ENCODE measurements around the gene PSMD5.

The PSMD5 gene
- 58.5 to 60.5 reads per million in 2 experiments for total RNA-seq

DNA sequence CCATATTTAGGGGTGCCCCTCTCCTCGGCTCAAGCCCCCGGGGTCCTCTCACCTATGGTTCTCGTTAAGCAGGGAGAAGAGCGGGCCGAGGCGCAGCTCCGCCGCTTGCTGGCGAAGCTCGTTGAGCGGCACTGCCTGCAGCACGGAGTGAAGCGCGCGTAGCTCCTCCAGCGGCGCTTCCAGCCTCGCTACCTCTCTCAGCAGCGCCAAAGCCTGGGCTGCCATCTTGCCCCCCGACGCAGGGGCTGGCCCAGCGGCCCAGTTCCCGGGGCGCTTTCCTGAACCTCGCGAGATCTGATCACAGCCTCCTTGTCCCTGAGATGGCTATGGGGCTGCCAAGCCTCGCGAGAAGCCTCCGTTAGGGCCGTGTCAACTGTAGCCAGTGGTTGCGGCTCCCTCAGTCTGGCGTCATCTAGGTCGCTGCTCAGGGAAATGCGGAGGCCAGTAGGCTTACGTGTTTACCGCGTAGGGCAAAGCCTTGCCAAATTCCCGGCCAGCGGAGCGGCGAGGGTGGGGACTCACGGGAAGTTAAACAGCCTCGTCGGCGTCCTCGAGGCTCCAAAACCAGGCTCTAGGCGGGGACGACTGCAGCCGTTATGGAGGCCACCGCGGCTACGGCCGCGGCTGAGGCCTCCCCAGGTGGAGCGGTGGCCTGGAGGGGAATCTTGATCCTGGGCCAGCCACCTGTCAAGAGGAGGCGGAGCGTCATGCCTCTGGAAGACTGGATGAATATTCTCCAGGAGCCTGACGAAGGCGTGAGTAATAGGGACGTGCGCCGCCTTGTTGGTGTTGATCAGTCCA, at the start of gene PSMD5:
Gene PSMD5 (minus strand): TSS at position 238 of the 801 bp plus-strand sequence. CDS start 13 bp downstream, at position 225.
- DNase-seq (ENCODE audit: low read depth): peak; percentile 98

- no peak for DNase-seq (ENCODE audit: low read depth)
These were observed 49.4 kb upstream of the PSMD5 start for GRCh38 chr9:120891884-120892747.

DNA sequence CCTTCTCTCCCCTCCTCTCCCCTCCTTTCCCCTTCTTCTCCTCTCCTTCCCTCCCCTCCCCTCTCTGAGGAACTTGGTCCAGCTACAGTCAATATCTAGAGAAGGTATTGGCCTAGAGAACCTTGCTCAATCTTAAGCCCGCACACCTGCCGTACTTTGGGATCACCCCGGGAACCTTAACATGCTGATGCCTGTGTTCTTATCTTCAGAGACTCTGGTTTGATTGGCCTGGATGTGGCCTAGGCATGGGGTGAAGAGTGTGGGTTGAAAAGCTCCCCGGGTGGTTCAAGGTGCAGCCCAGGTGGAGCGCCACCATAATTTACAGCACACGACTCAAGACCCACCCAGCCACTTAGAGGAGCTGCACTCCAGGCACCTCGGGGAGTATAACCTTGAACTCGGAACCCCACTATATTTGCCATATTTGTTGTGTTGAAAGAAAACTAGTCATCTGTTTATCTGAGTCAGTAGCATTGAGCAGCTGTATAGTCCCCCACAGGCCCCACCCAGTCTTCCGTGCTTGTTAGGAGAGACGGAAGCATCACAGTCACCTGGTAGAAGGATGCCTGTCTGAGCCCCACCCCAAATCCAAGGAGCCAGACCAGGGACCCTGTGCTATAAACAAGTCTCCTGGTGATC, 48.6 kb upstream of the PSMD5 start:
- DNase-seq (ENCODE audit: low read depth): peak; percentile 54

GRCh38 chr9:120890320-120891244, 47.9 kb upstream of the PSMD5 start:
- no peak for DNase-seq (ENCODE audit: low read depth)

DNA sequence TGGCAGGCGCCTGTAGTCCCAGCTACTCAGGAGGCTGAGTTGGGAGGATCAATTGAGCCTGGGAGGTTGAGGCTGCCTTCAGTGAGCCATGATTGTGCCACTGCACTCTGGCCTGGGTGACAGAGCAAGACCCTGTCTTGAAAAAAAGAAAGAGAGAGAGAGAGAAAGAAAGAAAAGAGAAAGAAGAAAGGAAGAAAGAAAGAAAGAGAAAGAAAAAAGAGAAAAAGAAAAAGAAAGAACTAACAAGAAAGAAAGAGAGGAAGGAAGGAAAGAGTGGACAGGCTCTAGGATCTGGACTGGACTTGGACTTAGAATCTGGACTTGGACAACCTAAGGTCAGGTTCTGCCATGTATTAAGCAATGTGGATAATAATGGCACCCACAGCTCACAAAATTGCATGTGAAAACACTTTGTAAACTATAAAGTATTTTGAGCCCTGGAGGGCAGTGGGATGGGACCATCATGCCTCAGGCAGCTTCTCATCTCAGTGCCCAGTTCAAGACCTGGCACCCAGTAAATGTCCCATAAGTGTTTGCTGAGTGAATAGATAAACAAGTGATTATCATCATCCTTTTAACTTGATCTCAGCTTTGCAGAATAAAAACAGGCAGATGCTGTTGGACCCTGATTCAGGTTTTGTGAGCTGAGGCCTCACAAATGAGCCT, 47.0 kb upstream of the PSMD5 start:
- DNase-seq (ENCODE audit: low read depth): no peak

- no peak for DNase-seq (ENCODE audit: low read depth)
These were observed 45.9 kb upstream of the PSMD5 start for GRCh38 chr9:120888626-120889025.

DNA sequence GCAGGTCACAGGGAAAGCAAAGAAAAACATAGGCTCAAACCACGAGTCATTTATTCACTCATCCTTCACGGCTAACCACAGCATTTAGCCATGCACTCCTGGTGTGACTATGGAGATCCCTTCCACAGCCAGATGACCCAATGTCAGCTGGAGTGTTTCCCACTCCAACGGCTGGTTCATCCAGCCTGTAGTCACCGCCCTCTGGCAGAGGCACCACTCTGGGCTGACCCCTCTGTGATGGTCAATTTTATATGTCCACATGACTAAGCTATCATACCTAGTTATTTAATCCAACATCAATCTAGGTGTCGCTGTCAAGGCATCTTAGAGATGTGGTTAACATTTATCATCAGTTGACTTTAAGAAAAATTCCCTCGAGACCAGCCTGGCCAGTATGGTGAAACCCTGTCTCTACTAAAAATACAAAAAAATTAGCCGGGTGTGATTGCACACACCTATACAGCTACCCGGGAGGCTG, 43.8 kb upstream of the PSMD5 start:
- no peak for DNase-seq (ENCODE audit: low read depth)

DNA sequence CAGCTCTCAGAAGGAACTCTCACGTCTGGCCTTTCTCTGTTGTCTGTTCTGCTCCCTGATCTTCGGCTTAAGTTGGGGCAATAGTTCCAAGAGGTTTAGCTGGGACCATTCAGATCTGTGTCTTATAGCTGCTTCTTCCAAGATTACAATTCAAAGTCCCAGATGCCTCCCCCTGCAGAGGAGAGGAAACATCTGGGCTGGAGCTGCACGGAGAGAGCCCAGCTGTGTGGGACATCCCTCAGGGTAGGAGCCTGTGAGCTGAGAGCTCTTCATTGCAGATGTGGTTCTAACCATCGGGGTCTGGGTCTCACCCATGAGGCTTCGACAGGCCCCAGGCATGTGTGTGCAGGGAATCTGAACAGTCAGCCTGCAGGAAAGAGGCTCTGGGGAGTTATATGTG, 43.2 kb upstream of the PSMD5 start:
- no peak for DNase-seq (ENCODE audit: low read depth)

DNA sequence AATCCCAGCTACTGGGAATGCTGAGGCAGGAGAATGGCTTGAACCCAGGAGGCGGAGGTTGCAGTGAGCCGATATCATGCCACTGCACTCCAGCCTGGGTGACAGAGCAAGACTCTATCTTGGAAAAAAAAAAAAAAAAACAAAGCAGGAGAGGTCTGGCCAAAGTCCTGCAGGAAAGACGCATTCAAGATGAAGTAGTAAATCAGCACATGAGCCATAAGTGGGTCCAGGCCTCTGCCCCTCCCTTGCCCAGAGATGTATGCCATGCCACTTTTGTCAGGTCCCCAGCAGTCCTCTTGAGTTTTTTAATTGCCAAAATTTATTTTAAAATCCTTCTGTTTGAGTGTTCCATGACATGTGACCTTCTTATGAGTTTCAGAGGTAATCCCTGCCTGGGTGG, 42.7 kb upstream of the PSMD5 start:
- no peak for DNase-seq (ENCODE audit: low read depth)

DNA sequence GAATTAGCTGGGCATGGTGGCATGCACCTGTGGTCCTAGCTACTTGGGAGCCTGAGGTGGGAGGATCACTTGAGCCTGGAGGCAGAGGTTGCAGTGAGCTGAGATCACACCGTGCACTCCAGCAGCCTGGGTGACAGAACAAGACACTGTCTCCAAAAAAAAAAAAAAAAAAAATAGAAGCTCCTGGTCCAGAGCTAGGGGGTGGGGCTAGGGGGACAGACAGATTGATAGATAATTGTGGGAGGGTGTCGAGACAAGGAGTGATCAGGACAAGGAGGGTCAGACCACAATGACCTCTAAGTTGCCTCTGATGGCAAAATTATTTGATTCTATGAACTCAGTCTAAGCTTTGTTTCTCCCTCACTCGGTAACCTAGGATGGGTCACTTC, 40.9 kb upstream of the PSMD5 start:
- DNase-seq (ENCODE audit: low read depth): no peak

DNA sequence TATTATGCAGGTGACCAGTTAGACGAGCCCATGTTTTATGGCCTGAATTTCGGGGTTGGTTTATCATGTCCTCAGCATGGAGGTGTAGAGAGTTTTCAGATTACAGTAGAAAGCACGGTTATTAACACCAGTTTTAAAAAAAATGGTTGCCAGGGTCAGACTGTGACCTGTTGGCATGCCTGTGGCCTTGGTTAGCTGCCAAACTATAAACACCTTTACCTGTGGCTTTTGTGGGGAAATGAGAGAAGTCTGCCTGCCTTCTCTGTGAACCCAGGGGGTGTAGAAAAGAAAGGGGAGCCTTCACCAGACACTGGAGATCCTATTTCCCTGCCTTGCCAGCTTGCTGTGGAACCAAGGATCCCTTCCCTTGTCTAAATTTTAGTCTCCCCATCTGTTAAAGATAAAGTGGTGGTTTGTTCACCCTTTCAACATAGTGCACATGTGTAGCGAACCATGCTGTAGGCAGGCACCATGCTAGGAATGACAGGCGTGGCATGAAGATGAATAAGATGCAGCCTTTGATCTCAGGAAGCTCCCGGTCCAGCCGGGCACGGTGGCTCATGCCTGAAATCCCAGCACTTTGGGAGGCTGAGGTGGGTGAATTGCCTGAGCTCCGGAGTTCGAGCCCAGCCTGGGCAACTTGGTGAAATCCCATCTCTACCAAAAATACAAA, 40.3 kb upstream of the PSMD5 start:
- no peak for DNase-seq (ENCODE audit: low read depth)

- no peak for DNase-seq (ENCODE audit: low read depth)
These were observed 36.7 kb upstream of the PSMD5 start for GRCh38 chr9:120879446-120879845.

- no peak for DNase-seq (ENCODE audit: low read depth)
These were observed 35.7 kb upstream of the PSMD5 start for GRCh38 chr9:120878188-120879130.

- DNase-seq (ENCODE audit: low read depth): no peak
These were observed 34.7 kb upstream of the PSMD5 start for GRCh38 chr9:120877276-120878034.

DNA sequence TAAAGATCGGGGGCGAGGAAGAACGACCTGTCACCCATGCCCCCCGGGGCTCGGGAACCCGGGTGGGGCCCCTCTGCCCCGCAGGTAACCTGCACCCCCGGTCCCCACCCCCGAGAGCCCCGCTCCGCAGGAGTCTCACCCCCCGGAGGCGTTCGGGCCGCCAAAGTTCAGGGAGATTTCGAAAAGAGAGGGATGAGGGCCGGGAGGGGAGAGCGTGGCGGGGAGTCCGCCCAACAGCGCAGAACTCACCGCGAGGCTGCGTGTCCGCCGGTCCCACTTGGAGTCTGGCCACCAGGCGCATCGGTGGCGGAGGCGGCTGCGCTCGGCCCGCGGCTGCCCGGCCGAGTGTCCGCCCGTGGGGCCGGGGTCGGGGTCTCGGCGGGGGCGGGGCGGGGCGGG, 34.1 kb upstream of the PSMD5 start, which contains the start of gene PHF19:
Gene PHF19 (minus strand): TSS at position 347 of the 399 bp plus-strand sequence. CDS start 2,447 bp downstream, outside the sequence.
- no peak for DNase-seq (ENCODE audit: low read depth)

- peak; percentile 73 for DNase-seq (ENCODE audit: low read depth)
These were observed 33.5 kb upstream of the PSMD5 start for GRCh38 chr9:120875954-120876841.

DNA sequence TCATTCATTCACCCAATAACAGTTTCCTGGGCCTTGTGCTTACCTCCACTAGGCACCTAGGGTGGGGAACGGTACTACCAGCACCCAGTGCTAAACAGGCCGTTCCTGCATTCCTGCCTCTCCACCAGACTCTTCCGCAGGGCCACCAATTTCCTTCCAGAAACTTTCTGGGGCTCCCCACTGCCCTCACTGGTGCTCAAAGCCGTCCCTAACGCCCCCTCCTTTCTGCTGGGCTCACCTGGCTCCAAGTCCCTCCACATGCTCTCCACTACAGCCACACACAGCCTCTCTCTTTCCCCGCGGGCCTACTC, 32.9 kb upstream of the PSMD5 start:
- DNase-seq (ENCODE audit: low read depth): no peak

Data from T follicular helper cell (primary cell).